Natural killer cell (primary cell): Measurements from ENCODE around the gene GREB1L. TPM values are rescaled to one million over a fixed set of nuclear protein-coding genes. Genes with fewer than 3 reads are reported as not detected.

Experiments used
- ATAC-seq, 3 donors: fragments of 150-1000 bp in 2 of 3; fragments of 200-7000 bp in 1 of 3; cut with Tn5 transposase; 1 replicate in 1 of 3; 2 replicates in 2 of 3; pipeline ENCODE4 v1.10.0; 2021; ENCODE audit warnings: mild to moderate bottlenecking in 2 of 3, moderate library complexity in 2 of 3
- DNase-seq, 2 donors: peaks; one replicate each; pipeline versions ENCODE4 v3.0.0 to v3.0.0-alpha.2; 2013 to 2021; ENCODE audit warnings: mixed read lengths in 1 of 2
- H3K27ac ChIP-seq: one replicate; pipeline ENCODE4 v1.5.1; 2013; ENCODE audit warnings: mild to moderate bottlenecking, low read length
- H3K27me3 ChIP-seq: one replicate; pipeline ENCODE4 v1.6.1; 2013; ENCODE audit warnings: low read length; ENCODE audit not compliant: control insufficient read depth, insufficient read depth
- H3K36me3 ChIP-seq: one replicate; pipeline ENCODE4 v1.6.1; 2013; ENCODE audit warnings: low read length; ENCODE audit not compliant: control insufficient read depth, insufficient read depth
- H3K4me1 ChIP-seq: one replicate; pipeline ENCODE4 v1.6.1; 2013; ENCODE audit warnings: low read length; ENCODE audit not compliant: control insufficient read depth, insufficient read depth
- H3K4me3 ChIP-seq: one replicate; pipeline ENCODE4 v1.5.1; 2013; ENCODE audit warnings: low read length
- H3K9me3 ChIP-seq: one replicate; pipeline ENCODE4 v1.6.1; 2013; ENCODE audit warnings: low read length; ENCODE audit not compliant: control insufficient read depth, insufficient read depth
- H3K27ac Mint-ChIP-seq, 2 donors: one replicate each; pipeline ENCODE4 v1.8.0; 2022; ENCODE audit warnings: mild to moderate bottlenecking in 2 of 2, mixed read lengths in 2 of 2, moderate library complexity in 1 of 2
- H3K27me3 Mint-ChIP-seq, 2 donors: one replicate each; pipeline ENCODE4 v1.8.0; 2022; ENCODE audit warnings: low read depth in 2 of 2, mixed read lengths in 2 of 2
- H3K36me3 Mint-ChIP-seq: one replicate; pipeline ENCODE4 v1.8.0; 2022; ENCODE audit warnings: mixed read lengths
- H3K4me1 Mint-ChIP-seq, 2 donors: one replicate each; pipeline ENCODE4 v1.8.0; 2022; ENCODE audit warnings: mixed read lengths in 2 of 2
- H3K4me3 Mint-ChIP-seq: one replicate; pipeline ENCODE4 v1.8.0; 2022; ENCODE audit warnings: mild to moderate bottlenecking, moderate library complexity, mixed read lengths
- H3K9me3 Mint-ChIP-seq, 2 donors: one replicate each; pipeline ENCODE4 v1.8.0; 2022; ENCODE audit warnings: mixed read lengths in 2 of 2
- WGBS: methylation state at CpG from one replicate; pipeline ENCODE4 v1.1.7; 2013; ENCODE audit warnings: missing lambda C conversion rate; ENCODE audit not compliant: insufficient coverage; 5-methylcytosine and 5-hydroxymethylcytosine counted together
- intact Hi-C: fragments of 100-400 bp; cut with micrococcal nuclease; formaldehyde crosslinking; loops from one replicate; pipeline ENCODE4 v1.14.2; 2022
- total RNA-seq, 4 donors: library from RNA; stranded (reverse); fragments of 120-200 nt in 1 of 4; gene quantifications; one replicate each; pipeline versions ENCODE4 v1.2.3 to v1.2.4, GENCODE V29; 2013 to 2022
- TF ChIP-seq, protein P1 (sequence below): fragments of 200-600 bp; IDR thresholded peaks from one replicate; pipeline ENCODE4 v1.8.0; 2022; ENCODE audit warnings: antibody characterized with exemption

Gene GREB1L
- total RNA-seq, 3 donors from 2014 or later (not counting 1 experiment from before 2014, with no cell fraction given), result not detected

DNA sequence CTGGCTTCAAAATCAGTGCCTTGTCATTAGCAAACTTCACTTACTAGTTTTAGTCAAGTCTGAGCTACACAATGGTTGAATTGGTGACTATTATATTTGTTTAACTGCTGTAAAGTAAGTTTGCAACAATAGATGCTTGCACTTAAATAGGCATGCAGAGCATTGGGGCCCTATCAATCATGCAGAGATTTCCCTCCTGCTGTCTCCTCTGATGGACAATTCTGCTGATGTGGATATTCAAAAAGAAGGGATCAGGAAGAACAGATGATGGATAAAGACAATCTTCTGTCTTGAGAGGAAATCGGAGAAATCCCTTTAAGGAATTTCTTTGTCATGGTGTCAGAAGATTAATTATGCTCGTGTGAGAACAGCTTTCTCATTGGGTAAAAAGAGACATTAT is 89.0 kb downstream of the GREB1L start:
- H3K4me3 Mint-ChIP-seq, result no peak overlapping the region
- no peaks in the 10 kb centered on the region for H3K4me1 Mint-ChIP-seq
- Histone ChIP-seq H3K4me1 (no peaks in the 10 kb centered on the region), H3K27ac (no peak overlapping the region), H3K27me3 (no peaks in the 10 kb centered on the region), H3K9me3 (no peaks in the 10 kb centered on the region), H3K36me3 (no peaks in the 10 kb centered on the region), H3K4me3 (no peak overlapping the region)
- peaks cover 0 to 3% of the 10 kb centered on the region in 2 donors for H3K9me3 Mint-ChIP-seq
- ATAC-seq, result no peak
- DNase-seq, result no peak
- intact Hi-C loops, result no loop called here
- no peaks in the 10 kb centered on the region for H3K36me3 Mint-ChIP-seq
- TF ChIP-seq, protein P1, sequence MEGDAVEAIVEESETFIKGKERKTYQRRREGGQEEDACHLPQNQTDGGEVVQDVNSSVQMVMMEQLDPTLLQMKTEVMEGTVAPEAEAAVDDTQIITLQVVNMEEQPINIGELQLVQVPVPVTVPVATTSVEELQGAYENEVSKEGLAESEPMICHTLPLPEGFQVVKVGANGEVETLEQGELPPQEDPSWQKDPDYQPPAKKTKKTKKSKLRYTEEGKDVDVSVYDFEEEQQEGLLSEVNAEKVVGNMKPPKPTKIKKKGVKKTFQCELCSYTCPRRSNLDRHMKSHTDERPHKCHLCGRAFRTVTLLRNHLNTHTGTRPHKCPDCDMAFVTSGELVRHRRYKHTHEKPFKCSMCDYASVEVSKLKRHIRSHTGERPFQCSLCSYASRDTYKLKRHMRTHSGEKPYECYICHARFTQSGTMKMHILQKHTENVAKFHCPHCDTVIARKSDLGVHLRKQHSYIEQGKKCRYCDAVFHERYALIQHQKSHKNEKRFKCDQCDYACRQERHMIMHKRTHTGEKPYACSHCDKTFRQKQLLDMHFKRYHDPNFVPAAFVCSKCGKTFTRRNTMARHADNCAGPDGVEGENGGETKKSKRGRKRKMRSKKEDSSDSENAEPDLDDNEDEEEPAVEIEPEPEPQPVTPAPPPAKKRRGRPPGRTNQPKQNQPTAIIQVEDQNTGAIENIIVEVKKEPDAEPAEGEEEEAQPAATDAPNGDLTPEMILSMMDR, result no peak
- WGBS, result 92% methylated on average over 1 of the region's 2 CpGs
- no peak overlapping the region for H3K27ac Mint-ChIP-seq
- H3K27me3 Mint-ChIP-seq, result no peaks in the 10 kb centered on the region

DNA sequence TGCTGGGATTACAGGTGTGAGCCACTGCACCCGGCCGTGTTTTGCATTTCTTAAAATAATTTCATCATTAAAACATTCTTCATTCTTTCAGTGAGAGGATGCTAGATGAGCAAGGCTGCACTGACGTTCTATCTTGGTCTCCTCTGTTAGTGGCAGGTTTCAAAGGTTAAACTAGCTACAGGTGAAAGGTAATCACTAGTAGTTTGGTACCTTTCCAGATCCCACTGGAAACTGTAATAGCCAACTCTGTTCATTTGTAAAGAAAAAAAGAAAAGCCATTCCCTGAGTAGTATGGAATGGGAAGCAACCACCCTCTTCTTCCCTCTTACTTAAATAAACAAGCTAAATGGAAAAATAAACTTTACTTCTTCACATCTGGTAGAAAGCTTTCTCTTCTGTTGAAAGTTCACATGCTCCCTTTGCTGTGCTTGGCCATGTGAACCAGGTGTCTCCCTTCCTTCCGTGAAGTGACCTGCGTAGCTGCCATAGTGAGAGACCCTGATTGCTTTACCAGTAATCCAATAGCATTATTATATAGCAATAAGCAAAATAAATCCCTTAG is 94.0 kb downstream of the GREB1L start:
- 90% methylated on average over 4 of the region's 5 CpGs for WGBS
- H3K27ac Mint-ChIP-seq, result no peak overlapping the region
- H3K36me3 Mint-ChIP-seq, result no peaks in the 10 kb centered on the region
- H3K27me3 Mint-ChIP-seq, result peaks cover 0 to 8% of the 10 kb centered on the region in 2 donors
- intact Hi-C loops, result no loop called here
- Histone ChIP-seq H3K27me3 (no peaks in the 10 kb centered on the region), H3K36me3 (no peaks in the 10 kb centered on the region), H3K27ac (no peak overlapping the region), H3K4me3 (no peak overlapping the region), H3K4me1 (no peaks in the 10 kb centered on the region), H3K9me3 (no peaks in the 10 kb centered on the region)
- no peaks in the 10 kb centered on the region for H3K9me3 Mint-ChIP-seq
- ATAC-seq (no peak), DNase-seq (no peak)
- no peak overlapping the region for H3K4me3 Mint-ChIP-seq
- TF ChIP-seq, protein P1, result no peak
- no peaks in the 10 kb centered on the region for H3K4me1 Mint-ChIP-seq

DNA sequence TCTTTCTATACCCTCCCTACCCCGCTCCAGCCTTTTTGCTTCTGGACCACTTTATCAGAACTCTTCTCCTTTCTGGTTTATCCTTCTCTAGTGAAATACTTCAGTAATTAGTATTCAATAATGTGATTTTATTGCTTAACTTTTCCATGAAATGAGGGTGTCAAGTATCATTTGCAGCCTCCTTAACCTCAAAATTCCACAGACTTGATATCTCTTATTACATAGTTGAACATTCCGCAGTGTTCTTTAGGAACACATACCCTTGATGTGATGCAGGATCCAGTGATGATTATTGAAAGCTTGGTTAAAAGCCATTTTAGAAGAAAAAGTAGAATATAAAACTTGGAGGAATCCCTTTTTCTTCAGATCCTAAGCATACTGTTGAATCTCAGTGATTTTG is 94.8 kb downstream of the GREB1L start:
- intact Hi-C loops, result no loop called here
- Histone ChIP-seq H3K4me1 (no peaks in the 10 kb centered on the region), H3K36me3 (no peaks in the 10 kb centered on the region), H3K9me3 (no peaks in the 10 kb centered on the region), H3K4me3 (no peak overlapping the region), H3K27me3 (no peaks in the 10 kb centered on the region), H3K27ac (no peak overlapping the region)
- H3K27ac Mint-ChIP-seq, result no peak overlapping the region
- H3K4me1 Mint-ChIP-seq, result no peaks in the 10 kb centered on the region
- no peak for DNase-seq
- no peaks in the 10 kb centered on the region for H3K36me3 Mint-ChIP-seq
- 64% methylated on average over 1 of the region's 2 CpGs for WGBS
- no peak overlapping the region for H3K4me3 Mint-ChIP-seq
- TF ChIP-seq, protein P1, result no peak
- no peaks in the 10 kb centered on the region for H3K9me3 Mint-ChIP-seq
- ATAC-seq, result no peak
- H3K27me3 Mint-ChIP-seq, result peaks cover 0 to 8% of the 10 kb centered on the region in 2 donors

DNA sequence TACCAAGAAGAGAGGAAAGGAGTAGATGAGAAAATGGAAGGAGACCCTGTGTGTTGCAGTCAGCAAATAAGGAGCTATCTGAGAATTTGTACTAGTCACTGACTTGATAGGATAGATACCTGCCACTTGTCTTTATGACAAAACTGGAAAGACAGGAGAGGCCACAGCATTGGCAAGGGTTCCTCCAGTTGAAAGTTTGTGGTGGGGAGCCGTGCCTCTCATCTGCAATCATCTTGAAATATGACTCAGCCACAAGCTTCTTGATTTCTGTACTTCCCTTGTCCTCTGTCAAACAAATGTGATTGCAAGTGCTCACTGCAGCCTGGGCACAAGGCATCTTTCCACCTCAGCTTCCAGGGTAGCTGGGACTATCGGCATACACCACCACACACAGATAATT is 99.1 kb downstream of the GREB1L start:
- H3K36me3 Mint-ChIP-seq, result no peaks in the 10 kb centered on the region
- ATAC-seq, result no peak
- H3K4me3 ChIP-seq, result no peak overlapping the region
- no peaks in the 10 kb centered on the region for H3K9me3 Mint-ChIP-seq
- no peak for DNase-seq
- intact Hi-C loops, result no loop called here
- no peak overlapping the region for H3K27ac ChIP-seq
- no peaks in the 10 kb centered on the region for H3K27me3 ChIP-seq
- H3K27ac Mint-ChIP-seq, result no peak overlapping the region
- H3K27me3 Mint-ChIP-seq, result peaks cover 4 to 8% of the 10 kb centered on the region in 2 donors
- no peaks in the 10 kb centered on the region for H3K36me3 ChIP-seq
- H3K4me1 ChIP-seq, result no peaks in the 10 kb centered on the region
- no peaks in the 10 kb centered on the region for H3K4me1 Mint-ChIP-seq
- whole genome bisulfite sequencing, result 62% methylated on average over 2 of the region's 2 CpGs
- H3K9me3 ChIP-seq, result no peaks in the 10 kb centered on the region
- H3K4me3 Mint-ChIP-seq, result no peak overlapping the region
- TF ChIP-seq, protein P1, result no peak
